ENCODE measurements around the gene VDAC2.
"Not testable (repeated sequence)": the region's sequence is repeated elsewhere in the genome, so short reads cannot be mapped to it uniquely, and the experiment has no call there.

The VDAC2 gene

GRCh38 chr10:75201793-75202307, 8.7 kb upstream of the VDAC2 start:
- no peak for DNase-seq

- peak; percentile 37 to 64 for DNase-seq
These were observed 8.1 kb upstream of the VDAC2 start for GRCh38 chr10:75202321-75203045.

GRCh38 chr10:75203046-75203620, 7.5 kb upstream of the VDAC2 start:
- not testable (repeated sequence) for DNase-seq

GRCh38 chr10:75203724-75204123, 6.9 kb upstream of the VDAC2 start:
- DNase-seq: no peak

- no peak for DNase-seq
These were observed 4.7 kb upstream of the VDAC2 start for GRCh38 chr10:75205908-75206307.

- DNase-seq: not testable (repeated sequence)
These were observed 4.0 kb upstream of the VDAC2 start for GRCh38 chr10:75206638-75207037.

- no peak for DNase-seq
These were observed 3.3 kb upstream of the VDAC2 start for GRCh38 chr10:75207079-75207856.

GRCh38 chr10:75207857-75208144, 2.8 kb upstream of the VDAC2 start:
- no peak for DNase-seq

GRCh38 chr10:75208181-75208580, 2.4 kb upstream of the VDAC2 start:
- DNase-seq: no peak

GRCh38 chr10:75209086-75209920, 1.3 kb upstream of the VDAC2 start:
- DNase-seq: peak in 1 of 2 donors; percentile 48

GRCh38 chr10:75209921-75210281, 695 bp upstream of the VDAC2 start:
- DNase-seq: peak; percentile 75 to 82

GRCh38 chr10:75211007-75211691, 553 bp downstream of the VDAC2 start:
- peak; percentile 43 to 46 for DNase-seq

- DNase-seq: no peak
These were observed 1.7 kb downstream of the VDAC2 start for GRCh38 chr10:75212343-75212742.

GRCh38 chr10:75220274-75220673, 9.7 kb downstream of the VDAC2 start:
- no peak for DNase-seq

- DNase-seq: not testable (repeated sequence)
These were observed 10.9 kb downstream of the VDAC2 start for GRCh38 chr10:75221492-75221891.

- no peak for DNase-seq
These were observed 12.9 kb downstream of the VDAC2 start for GRCh38 chr10:75223507-75223906.

GRCh38 chr10:75226095-75226494, 15.5 kb downstream of the VDAC2 start:
- DNase-seq: no peak

GRCh38 chr10:75226656-75227055, 16.1 kb downstream of the VDAC2 start:
- no peak for DNase-seq

- DNase-seq: no peak
These were observed 17.7 kb downstream of the VDAC2 start for GRCh38 chr10:75228278-75228677.

GRCh38 chr10:75228834-75229233, 18.2 kb downstream of the VDAC2 start:
- DNase-seq: no peak

GRCh38 chr10:75229971-75230370, 19.4 kb downstream of the VDAC2 start:
- DNase-seq: no peak

- DNase-seq: peak; percentile 91 to 92
These were observed 20.0 kb downstream of the VDAC2 start for GRCh38 chr10:75230600-75231038.
